ENCODE measurements around the gene UBE2Q2.
"Not testable (repeated sequence)": the region's sequence is repeated elsewhere in the genome, so short reads cannot be mapped to it uniquely, and the experiment has no call there.

Gene UBE2Q2

GRCh38 chr15:75862796-75863195 is 19.5 kb downstream of the UBE2Q2 start:
- intact Hi-C loops (cut with DNase I): no loop called here
- DNase-seq: no peak

- no peak for DNase-seq
- intact Hi-C loops (cut with DNase I): no loop called here
Observed at GRCh38 chr15:75864213-75865059, 21.2 kb downstream of the UBE2Q2 start.

- not testable (repeated sequence) for DNase-seq
Observed at GRCh38 chr15:75866045-75866444, 22.8 kb downstream of the UBE2Q2 start.

GRCh38 chr15:75866916-75867315 is 23.7 kb downstream of the UBE2Q2 start:
- DNase-seq: no peak
- intact Hi-C loops (cut with DNase I): no loop called here

More at GRCh38 chr15:75866045-75866444, 22.8 kb downstream of the UBE2Q2 start:
- intact Hi-C loops (cut with DNase I): not testable (repeated sequence)

- no peak for DNase-seq
- intact Hi-C loops (cut with DNase I): no loop called here
Observed at GRCh38 chr15:75867449-75867848, 24.2 kb downstream of the UBE2Q2 start.

- intact Hi-C loops (cut with DNase I): no loop called here
- no peak for DNase-seq
Observed at GRCh38 chr15:75868019-75868418, 24.8 kb downstream of the UBE2Q2 start.

GRCh38 chr15:75869446-75869845 is 26.2 kb downstream of the UBE2Q2 start:
- intact Hi-C loops (cut with DNase I): no loop called here
- DNase-seq: no peak

- intact Hi-C loops (cut with DNase I); DNase-seq: not testable (repeated sequence)
Observed at GRCh38 chr15:75871589-75871988, 28.3 kb downstream of the UBE2Q2 start.

- DNase-seq: no peak
- intact Hi-C loops (cut with DNase I): no loop called here
Observed at GRCh38 chr15:75872403-75872990, 29.2 kb downstream of the UBE2Q2 start.

- intact Hi-C loops (cut with DNase I): no loop called here
- no peak for DNase-seq
Observed at GRCh38 chr15:75884041-75884440, 40.8 kb downstream of the UBE2Q2 start.

- no peak for DNase-seq
- intact Hi-C loops (cut with DNase I): no loop called here
Observed at GRCh38 chr15:75887178-75887577, 43.9 kb downstream of the UBE2Q2 start.

GRCh38 chr15:75891895-75892294 is 48.6 kb downstream of the UBE2Q2 start:
- intact Hi-C loops (cut with DNase I): no loop called here
- no peak for DNase-seq

GRCh38 chr15:75895731-75896130 is 52.5 kb downstream of the UBE2Q2 start:
- intact Hi-C loops (cut with DNase I): no loop called here

GRCh38 chr15:75900577-75900976 is 57.3 kb downstream of the UBE2Q2 start:
- DNase-seq: no peak
- intact Hi-C loops (cut with DNase I): loop anchor here (5.0 kb wide), 1 partner anchor 58 kb away; the partner anchor contains the start of gene UBE2Q2

More at GRCh38 chr15:75895731-75896130, 52.5 kb downstream of the UBE2Q2 start:
- no peak for DNase-seq

- intact Hi-C loops (cut with DNase I): loop anchor here (5.0 kb wide), 1 partner anchor 60 kb away; the partner anchor contains the start of gene UBE2Q2
- DNase-seq: no peak
Observed at GRCh38 chr15:75902129-75902557, 58.9 kb downstream of the UBE2Q2 start.

- DNase-seq: peak; percentile 84 to 99 (median 90)
Observed at GRCh38 chr15:75903331-75904239, 60.3 kb downstream of the UBE2Q2 start, which contains the start of gene FBXO22. Gene FBXO22 (plus strand): TSS chr15:75903878. CDS start chr15:75903964, 86 bp downstream.

GRCh38 chr15:75905231-75905630 is 62.0 kb downstream of the UBE2Q2 start:
- DNase-seq: no peak
- intact Hi-C loops (cut with DNase I): no loop called here

More at GRCh38 chr15:75903331-75904239, 60.3 kb downstream of the UBE2Q2 start, which contains the start of gene FBXO22:
- intact Hi-C loops (cut with DNase I): loop anchor here (5.0 kb wide), 1 partner anchor 61 kb away; the partner anchor contains the start of gene UBE2Q2

GRCh38 chr15:75910355-75910754 is 67.1 kb downstream of the UBE2Q2 start:
- intact Hi-C loops (cut with DNase I); DNase-seq: not testable (repeated sequence)

- intact Hi-C loops (cut with DNase I): no loop called here
- no peak for DNase-seq
Observed at GRCh38 chr15:75916978-75917377, 73.7 kb downstream of the UBE2Q2 start.

- intact Hi-C loops (cut with DNase I): no loop called here
- no peak for DNase-seq
Observed at GRCh38 chr15:75918135-75918534, 74.9 kb downstream of the UBE2Q2 start.
